C4-2B (cell line): Measurements from ENCODE around the gene WFDC10B.

Experiments
- ZFX ChIP-seq: fragments of 450-650 bp; IDR thresholded peaks from 2 replicates; pipeline ENCODE4 v1.6.1; 2017
- TF ChIP-seq, protein P1 (sequence below): fragments of 450-650 bp; conservative IDR thresholded peaks from 2 replicates; pipeline ENCODE4 v1.5.1; 2017; ENCODE audit warnings: mild to moderate bottlenecking

DNA sequence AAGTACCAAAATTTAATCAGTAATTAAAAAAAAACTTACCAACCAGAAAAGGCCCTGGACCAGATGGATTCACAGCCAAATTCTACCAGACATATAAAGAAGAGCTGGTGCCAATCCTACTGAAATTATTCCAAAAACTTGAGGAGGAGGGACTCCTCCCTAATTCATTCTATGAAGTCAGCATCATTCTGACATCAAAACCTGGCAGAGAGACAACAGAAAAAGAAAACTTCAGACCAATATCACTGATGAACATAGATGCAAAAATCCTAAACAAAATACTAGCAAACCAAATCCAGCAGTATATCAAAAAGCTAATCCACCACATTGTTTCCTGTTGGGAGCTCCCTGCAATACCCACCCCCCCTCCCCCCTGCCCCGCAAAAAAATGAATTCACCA, 34.7 kb downstream of the WFDC10B start, which contains the start of gene WFDC11:
- TF ChIP-seq, protein P1, sequence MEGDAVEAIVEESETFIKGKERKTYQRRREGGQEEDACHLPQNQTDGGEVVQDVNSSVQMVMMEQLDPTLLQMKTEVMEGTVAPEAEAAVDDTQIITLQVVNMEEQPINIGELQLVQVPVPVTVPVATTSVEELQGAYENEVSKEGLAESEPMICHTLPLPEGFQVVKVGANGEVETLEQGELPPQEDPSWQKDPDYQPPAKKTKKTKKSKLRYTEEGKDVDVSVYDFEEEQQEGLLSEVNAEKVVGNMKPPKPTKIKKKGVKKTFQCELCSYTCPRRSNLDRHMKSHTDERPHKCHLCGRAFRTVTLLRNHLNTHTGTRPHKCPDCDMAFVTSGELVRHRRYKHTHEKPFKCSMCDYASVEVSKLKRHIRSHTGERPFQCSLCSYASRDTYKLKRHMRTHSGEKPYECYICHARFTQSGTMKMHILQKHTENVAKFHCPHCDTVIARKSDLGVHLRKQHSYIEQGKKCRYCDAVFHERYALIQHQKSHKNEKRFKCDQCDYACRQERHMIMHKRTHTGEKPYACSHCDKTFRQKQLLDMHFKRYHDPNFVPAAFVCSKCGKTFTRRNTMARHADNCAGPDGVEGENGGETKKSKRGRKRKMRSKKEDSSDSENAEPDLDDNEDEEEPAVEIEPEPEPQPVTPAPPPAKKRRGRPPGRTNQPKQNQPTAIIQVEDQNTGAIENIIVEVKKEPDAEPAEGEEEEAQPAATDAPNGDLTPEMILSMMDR = no peak
- TF ChIP-seq ZFX = no peak
